Osteoblast (primary cell): Measurements from ENCODE around the gene CBR4. TPM values are rescaled to one million over a fixed set of nuclear protein-coding genes. Genes with fewer than 3 reads are reported as not detected.

Source experiments
- DNase-seq: peaks from one replicate; pipeline ENCODE4 v3.0.0; 2011; ENCODE audit warnings: low spot score, mixed read lengths; ENCODE audit not compliant: insufficient read length; ENCODE audit errors: missing footprints
- H2AFZ ChIP-seq: 2 replicates; pipeline ENCODE4 v1.6.0; 2011; ENCODE audit warnings: mild to moderate bottlenecking, low read length
- H3K27ac ChIP-seq: 2 replicates; pipeline ENCODE4 v1.5.1; 2011; ENCODE audit warnings: mild to moderate bottlenecking, low read depth, low read length, moderate library complexity
- H3K27me3 ChIP-seq: 2 replicates; pipeline ENCODE4 v1.6.0; 2012; ENCODE audit warnings: mild to moderate bottlenecking, control low read depth, inconsistent platforms, low read length, moderate library complexity; ENCODE audit not compliant: insufficient read depth
- H3K36me3 ChIP-seq: 2 replicates; pipeline ENCODE4 v1.5.1; 2011; ENCODE audit warnings: mild to moderate bottlenecking, low read length, control low read depth, moderate library complexity; ENCODE audit not compliant: insufficient read depth
- H3K4me1 ChIP-seq: 2 replicates; pipeline ENCODE4 v1.5.1; 2011; ENCODE audit warnings: mild to moderate bottlenecking, low read length, control low read depth, moderate library complexity; ENCODE audit not compliant: insufficient read depth
- H3K4me2 ChIP-seq: 2 replicates; pipeline ENCODE4 v1.6.0; 2011; ENCODE audit warnings: mild to moderate bottlenecking, low read length; ENCODE audit not compliant: insufficient read depth
- H3K4me3 ChIP-seq: fragments of 200-600 bp; sonication (generic); 3 replicates; pipeline ENCODE4 v1.5.1; 2012; ENCODE audit warnings: mild to moderate bottlenecking, low read length, inconsistent platforms; ENCODE audit not compliant: insufficient read depth
- H3K79me2 ChIP-seq: 2 replicates; pipeline ENCODE4 v1.6.0; 2012; ENCODE audit warnings: mild to moderate bottlenecking, low read length, control low read depth, inconsistent platforms; ENCODE audit not compliant: insufficient read depth
- H3K9me3 ChIP-seq: 2 replicates; pipeline ENCODE4 v1.5.1; 2011; ENCODE audit warnings: low read depth, low read length, control low read depth
- H4K20me1 ChIP-seq: 2 replicates; pipeline ENCODE4 v1.6.0; 2012; ENCODE audit warnings: mild to moderate bottlenecking, low read length, control low read depth; ENCODE audit not compliant: insufficient read depth
- CTCF ChIP-seq: IDR thresholded peaks from 2 replicates; pipeline ENCODE4 v1.5.1; 2011; ENCODE audit warnings: mild to moderate bottlenecking, low read depth, low read length, moderate library complexity; ENCODE audit errors: extremely low read depth
- total RNA-seq: library from RNA; depleted of rRNA; stranded (reverse); fragments of >200 nt; gene quantifications from 2 replicates; pipeline ENCODE4 v1.2.3, GENCODE V29; 2012

The CBR4 gene
- total RNA-seq, 1 donor, result 19.2 TPM

- H3K9me3 ChIP-seq, result no peaks in the 10 kb centered on the region
- H2AFZ ChIP-seq, result no peak overlapping the region
- DNase-seq, result no peak
- no peaks in the 10 kb centered on the region for H4K20me1 ChIP-seq
- no peaks in the 10 kb centered on the region for H3K27me3 ChIP-seq
- H3K4me2 ChIP-seq, result no peak overlapping the region
- H3K27ac ChIP-seq, result peak overlapping the region; percentile 34
- no peaks in the 10 kb centered on the region for H3K36me3 ChIP-seq
- no peak for TF ChIP-seq CTCF
- H3K4me1 ChIP-seq, result peaks cover 11% of the 10 kb centered on the region
- peaks cover 3% of the 10 kb centered on the region for H3K79me2 ChIP-seq
- H3K4me3 ChIP-seq, result no peak overlapping the region
These were observed 4.5 kb upstream of the CBR4 start for GRCh38 chr4:169014586-169014985.

- H3K36me3 ChIP-seq, result no peaks in the 10 kb centered on the region
- H3K27me3 ChIP-seq, result no peaks in the 10 kb centered on the region
- no peak overlapping the region for H3K27ac ChIP-seq
- H4K20me1 ChIP-seq, result no peaks in the 10 kb centered on the region
- H3K79me2 ChIP-seq, result peaks cover 15% of the 10 kb centered on the region
- no peaks in the 10 kb centered on the region for H3K9me3 ChIP-seq
- H3K4me2 ChIP-seq, result no peak overlapping the region
- H2AFZ ChIP-seq, result peak overlapping the region; percentile 4
- no peak for DNase-seq
- TF ChIP-seq CTCF, result no peak
- H3K4me3 ChIP-seq, result no peak overlapping the region
- peaks cover 18% of the 10 kb centered on the region for H3K4me1 ChIP-seq
These were observed 3.3 kb upstream of the CBR4 start for GRCh38 chr4:169013396-169013795.

- no peak overlapping the region for H3K27ac ChIP-seq
- TF ChIP-seq CTCF, result no peak
- DNase-seq, result no peak
These were observed 2.0 kb upstream of the CBR4 start for GRCh38 chr4:169012049-169012448.

GRCh38 chr4:169009286-169010124 is 550 bp downstream of the CBR4 start:
- H3K27me3 ChIP-seq, result no peaks in the 10 kb centered on the region
- peak overlapping the region; percentile 96 for H3K27ac ChIP-seq
- peak overlapping the region; percentile 83 for H2AFZ ChIP-seq
- H3K4me2 ChIP-seq, result peak overlapping the region; percentile 94
- no peaks in the 10 kb centered on the region for H3K9me3 ChIP-seq
- peak; percentile 20 for TF ChIP-seq CTCF
- no peak for DNase-seq
- H3K79me2 ChIP-seq, result peaks cover 22% of the 10 kb centered on the region
- H3K4me1 ChIP-seq, result peaks cover 26% of the 10 kb centered on the region
- H3K36me3 ChIP-seq, result no peaks in the 10 kb centered on the region
- peak overlapping the region; percentile 90 for H3K4me3 ChIP-seq
- H4K20me1 ChIP-seq, result no peaks in the 10 kb centered on the region

More at GRCh38 chr4:169012049-169012448, 2.0 kb upstream of the CBR4 start:
- Histone ChIP-seq H3K4me2 (no peak overlapping the region), H3K27me3 (no peaks in the 10 kb centered on the region), H3K79me2 (peaks cover 21% of the 10 kb centered on the region), H3K4me1 (peaks cover 28% of the 10 kb centered on the region), H2AFZ (no peak overlapping the region), H3K4me3 (no peak overlapping the region), H3K36me3 (no peaks in the 10 kb centered on the region), H4K20me1 (no peaks in the 10 kb centered on the region), H3K9me3 (no peaks in the 10 kb centered on the region)
